HepG2 (cell line): ENCODE results near the gene SELL. TPM values are rescaled to one million over a fixed set of nuclear protein-coding genes. Genes with fewer than 3 reads are reported as not detected.

ENCODE experiments used
- ATAC-seq: fragments of 200-7000 bp; cut with Tn5 transposase; 3 replicates; pipeline ENCODE4 v1.9.1; 2020; ENCODE audit warnings: mild to moderate bottlenecking, moderate library complexity
- BruUV-seq: library from RNA; stranded (reverse); fragments of 400-500 nt; replicated peaks from 2 replicates; lab custom pipeline; 2021; lab: Mats Ljungman, UMichigan
- CTCF ChIA-PET: fragments of 300-600 bp; formaldehyde crosslinking; extraction: SDS; loops from one replicate; lab custom pipeline; 2021; ENCODE audit warnings: low total read pairs, inconsistent platforms, low intra/inter-chr PET ratio; lab: Yijun Ruan, JAX
- POLR2A ChIA-PET: fragments of 350-600 bp; sonication (Branson Sonifier 250); formaldehyde crosslinking; loops from one replicate; lab custom pipeline; 2020; ENCODE audit warnings: antibody characterized with exemption, inconsistent platforms; lab: Yijun Ruan, JAX
- DNase-seq: peaks from one replicate; pipeline ENCODE4 v3.0.0-alpha.2; 2015; ENCODE audit warnings: low spot score
- FAIRE-seq: peaks from 3 replicates; lab custom pipeline; 2011; peaks lifted over from hg19 to GRCh38; lab: Jason Lieb, UNC
- H2AFZ ChIP-seq: one replicate; pipeline ENCODE4 v1.6.1; 2011; ENCODE audit warnings: low read length, inconsistent platforms
- H3K27ac ChIP-seq: fragments of 300-600 bp; 3 replicates; pipeline ENCODE4 v1.8.0; 2011; ENCODE audit warnings: mixed run types, mild to moderate bottlenecking, mixed read lengths, low read length, inconsistent platforms; ENCODE audit not compliant: insufficient read depth; ENCODE audit errors: extremely low read length
- H3K27me3 ChIP-seq, 2 experiments: fragments of 200-600 bp in 1 of 2; 2 replicates in 1 of 2; 3 replicates in 1 of 2; pipeline versions ENCODE4 v1.6.0 to v1.8.0; 2011; ENCODE audit warnings: low read length in 2 of 2, mild to moderate bottlenecking in 2 of 2, moderate library complexity in 2 of 2, inconsistent platforms in 1 of 2; ENCODE audit not compliant: insufficient read depth in 2 of 2, control insufficient read depth in 1 of 2
- H3K36me3 ChIP-seq, 2 experiments: fragments of 200-600 bp in 1 of 2; replicated peaks in 1 of 2; 2 replicates in 1 of 2; 3 replicates in 1 of 2; pipeline versions ENCODE4 v1.5.1 to v1.8.0; 2011; ENCODE audit warnings: low read length in 2 of 2, inconsistent platforms in 1 of 2; ENCODE audit not compliant: insufficient read depth in 2 of 2, control insufficient read depth in 1 of 2
- H3K4me1 ChIP-seq: 2 replicates; pipeline ENCODE4 v1.5.1; 2012; ENCODE audit warnings: low read length, inconsistent platforms; ENCODE audit not compliant: insufficient read depth
- H3K4me2 ChIP-seq: 2 replicates; pipeline ENCODE4 v1.6.0; 2011; ENCODE audit warnings: low read depth, low read length, inconsistent platforms
- H3K4me3 ChIP-seq, 3 experiments: fragments of 200-600 bp in 1 of 3; sonication (generic), shearing (Covaris generic) in 1 of 3; replicated peaks in 1 of 3; 2 replicates each; pipeline ENCODE4 v1.5.1; 2011 to 2016; ENCODE audit warnings: low read length in 3 of 3, inconsistent platforms in 2 of 3, low read depth in 2 of 3, mild to moderate bottlenecking in 2 of 3, control low read depth in 1 of 3, mixed read lengths in 1 of 3; ENCODE audit not compliant: insufficient read depth in 1 of 3
- H3K79me2 ChIP-seq: one replicate; pipeline ENCODE4 v1.6.1; 2011; ENCODE audit warnings: low read length, inconsistent platforms; ENCODE audit not compliant: insufficient read depth
- H3K9ac ChIP-seq: 2 replicates; pipeline ENCODE4 v1.6.0; 2011; ENCODE audit warnings: mild to moderate bottlenecking, low read depth, low read length, inconsistent platforms; ENCODE audit not compliant: insufficient read depth
- H3K9me3 ChIP-seq: 2 replicates; pipeline ENCODE4 v1.5.1; 2012; ENCODE audit warnings: mild to moderate bottlenecking, low read length
- H4K20me1 ChIP-seq: 2 replicates; pipeline ENCODE4 v1.6.0; 2011; ENCODE audit warnings: inconsistent platforms, mild to moderate bottlenecking, low read length, moderate library complexity; ENCODE audit not compliant: insufficient read depth
- HNF4A ChIP-seq: sonication (generic); formaldehyde crosslinking; IDR thresholded peaks from 2 replicates; pipeline ENCODE4 v1.4.0; 2020; ENCODE audit warnings: missing genetic modification reagents
- ZNF441 ChIP-seq: sonication (generic); formaldehyde crosslinking; IDR thresholded peaks from 2 replicates; pipeline ENCODE4 v1.7.0; 2021; ENCODE audit warnings: missing genetic modification reagents, borderline replicate concordance
- ZNF644 ChIP-seq: IDR thresholded peaks from 2 replicates; pipeline ENCODE4 v1.6.1; 2016; ENCODE audit warnings: low read depth
- WGBS: methylation state at CpG from one replicate; pipeline ENCODE4 v1.1.6; 2017; ENCODE audit warnings: low lambda C conversion rate; 5-methylcytosine and 5-hydroxymethylcytosine counted together
- in situ Hi-C: cut with HindIII; loops from 2 replicates; pipeline ENCODE4 v1.10.0; 2017; ENCODE audit warnings: low pct_unique_long_range_greater_than_20kb; ENCODE audit not compliant: extremely low pct_ligation_motif_present
- intact Hi-C: fragments of 100-400 bp; cut with micrococcal nuclease; formaldehyde crosslinking; loops from one replicate; pipeline ENCODE4 v1.10.0; 2022; ENCODE audit not compliant: unreplicated experiment
- polyA plus RNA-seq, 8 experiments: library from polyadenylated mRNA; depleted of rRNA in 3 of 8; stranded (reverse) in 7 of 8; unstranded in 1 of 8; fragments of >200 nt; fragmentation: Illumina TruSeq in 4 of 8; extraction: Trizol in 4 of 8; gene quantifications; 2 replicates each; pipeline versions ENCODE4 v1.2.1 to v1.2.3, GENCODE V29; 2011 to 2016; ENCODE audit warnings: low read depth in 4 of 8, missing spikeins in 1 of 8, mixed read lengths in 1 of 8; ENCODE audit not compliant: insufficient read depth in 1 of 8
- total RNA-seq, 5 experiments: library from RNA; depleted of rRNA; stranded (reverse); fragments of >200 nt; fragmentation: Illumina TruSeq; extraction: Trizol; gene quantifications; 2 replicates each; pipeline ENCODE4 v1.2.3, GENCODE V29; 2016; ENCODE audit warnings: low read depth in 1 of 5
- TF ChIP-seq, protein P1 (sequence below): sonication (generic); formaldehyde crosslinking; IDR thresholded peaks from 2 replicates; pipeline ENCODE4 v1.4.0; 2020; ENCODE audit warnings: missing genetic modification reagents, mild to moderate bottlenecking, borderline replicate concordance

Gene SELL
- total and polyA plus RNA-seq, 2 of the 13 experiments (the other 11 are each of a cell fraction or from before 2014, with no cell fraction given), result 0.13 to 0.18 TPM

DNA sequence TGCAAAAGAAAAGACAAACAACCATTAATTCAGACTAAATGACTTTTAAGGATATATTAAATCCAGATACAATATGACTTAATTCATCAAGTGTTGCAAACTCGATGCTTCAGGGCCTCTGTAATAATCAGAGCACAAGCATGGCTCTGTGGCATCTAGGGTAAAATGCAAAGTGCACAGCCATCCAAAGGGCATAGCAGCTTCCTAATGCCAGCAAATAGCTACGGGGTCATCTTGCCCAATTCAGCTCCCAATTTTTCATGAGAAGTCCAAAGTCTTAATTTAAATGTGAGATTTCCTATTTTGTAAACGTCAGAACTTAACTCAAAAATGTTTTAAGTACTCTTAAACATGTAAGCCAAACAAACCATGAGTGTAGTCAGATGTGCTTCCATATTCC, 14.5 kb upstream of the SELL start:
- intact Hi-C loops (no loop called here), in situ Hi-C loops (no loop called here)
- no peak overlapping the region for H3K4me2 ChIP-seq
- H2AFZ ChIP-seq, result no peak overlapping the region
- H3K27me3 ChIP-seq, result no peaks in the 10 kb centered on the region
- no peaks in the 10 kb centered on the region for H4K20me1 ChIP-seq
- H3K79me2 ChIP-seq, result no peaks in the 10 kb centered on the region
- no peaks in the 10 kb centered on the region for H3K36me3 ChIP-seq
- H3K9me3 ChIP-seq, result no peaks in the 10 kb centered on the region
- ChIA-PET POLR2A (no interaction called here), CTCF (no interaction called here)
- no peak overlapping the region for H3K27ac ChIP-seq
- FAIRE-seq (no peak), DNase-seq (no peak), ATAC-seq (no peak)
- 6% methylated on average over 3 of the region's 3 CpGs for WGBS
- H3K4me3 ChIP-seq, result no peak overlapping the region
- peaks cover 25% of the 10 kb centered on the region for H3K4me1 ChIP-seq
- no TSS peak for BruUV-seq
- TF ChIP-seq, protein P1, sequence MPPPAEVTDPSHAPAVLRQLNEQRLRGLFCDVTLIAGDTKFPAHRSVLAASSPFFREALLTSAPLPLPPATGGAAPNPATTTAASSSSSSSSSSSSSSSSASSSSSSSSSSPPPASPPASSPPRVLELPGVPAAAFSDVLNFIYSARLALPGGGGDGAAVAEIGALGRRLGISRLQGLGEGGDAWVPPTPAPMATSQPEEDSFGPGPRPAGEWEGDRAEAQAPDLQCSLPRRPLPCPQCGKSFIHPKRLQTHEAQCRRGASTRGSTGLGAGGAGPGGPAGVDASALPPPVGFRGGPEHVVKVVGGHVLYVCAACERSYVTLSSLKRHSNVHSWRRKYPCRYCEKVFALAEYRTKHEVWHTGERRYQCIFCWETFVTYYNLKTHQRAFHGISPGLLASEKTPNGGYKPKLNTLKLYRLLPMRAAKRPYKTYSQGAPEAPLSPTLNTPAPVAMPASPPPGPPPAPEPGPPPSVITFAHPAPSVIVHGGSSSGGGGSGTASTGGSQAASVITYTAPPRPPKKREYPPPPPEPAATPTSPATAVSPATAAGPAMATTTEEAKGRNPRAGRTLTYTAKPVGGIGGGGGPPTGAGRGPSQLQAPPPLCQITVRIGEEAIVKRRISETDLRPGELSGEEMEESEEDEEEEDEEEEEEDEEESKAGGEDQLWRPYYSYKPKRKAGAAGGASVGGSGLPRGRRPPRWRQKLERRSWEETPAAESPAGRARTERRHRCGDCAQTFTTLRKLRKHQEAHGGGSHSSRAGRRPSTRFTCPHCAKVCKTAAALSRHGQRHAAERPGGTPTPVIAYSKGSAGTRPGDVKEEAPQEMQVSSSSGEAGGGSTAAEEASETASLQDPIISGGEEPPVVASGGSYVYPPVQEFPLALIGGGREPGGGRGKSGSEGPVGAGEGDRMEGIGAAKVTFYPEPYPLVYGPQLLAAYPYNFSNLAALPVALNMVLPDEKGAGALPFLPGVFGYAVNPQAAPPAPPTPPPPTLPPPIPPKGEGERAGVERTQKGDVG, result no peak
- no peak overlapping the region for H3K9ac ChIP-seq

DNA sequence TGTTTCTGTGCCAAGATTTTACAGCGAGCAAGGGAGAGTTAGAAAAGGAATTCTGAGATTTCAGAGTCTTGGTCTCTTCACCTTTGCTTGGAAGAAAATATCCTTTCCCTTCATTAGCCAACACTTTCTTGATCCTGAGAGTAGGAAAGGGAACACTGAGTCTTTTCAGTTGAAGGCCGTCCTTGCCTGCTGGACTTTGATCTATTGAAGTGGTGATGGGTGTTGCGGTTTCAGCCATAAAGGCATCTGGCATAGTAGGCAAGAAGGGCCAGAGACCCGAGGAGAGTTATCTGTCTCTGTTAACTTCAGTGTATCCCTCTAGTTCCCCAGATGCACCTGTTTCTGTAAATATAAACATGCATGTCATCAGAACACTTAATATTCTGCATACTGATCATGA, 12.7 kb upstream of the SELL start:
- POLR2A ChIA-PET, result no interaction called here
- Histone ChIP-seq H3K79me2 (no peaks in the 10 kb centered on the region), H3K27me3 (no peaks in the 10 kb centered on the region), H4K20me1 (no peaks in the 10 kb centered on the region), H3K4me3 (no peak overlapping the region), H2AFZ (no peak overlapping the region), H3K9me3 (no peaks in the 10 kb centered on the region), H3K4me2 (no peak overlapping the region), H3K9ac (no peak overlapping the region), H3K36me3 (no peaks in the 10 kb centered on the region), H3K4me1 (peaks cover 25% of the 10 kb centered on the region), H3K27ac (no peak overlapping the region)
- intact Hi-C loops (no loop called here), in situ Hi-C loops (no loop called here)
- DNase-seq (no peak), ATAC-seq (no peak), FAIRE-seq (no peak)
- CTCF ChIA-PET, result no interaction called here
- no TSS peak for BruUV-seq
- peak; percentile 64 for TF ChIP-seq HNF4A (CRISPR knock-in tag)
- no peak for TF ChIP-seq ZNF441
- TF ChIP-seq ZNF644 (CRISPR knock-in tag), result 0 out of 2 replicates have a peak, but pooled peaks have one; percentile 36
- under 1% methylated on average over 4 of the region's 4 CpGs for WGBS
